ENCODE data around the gene IARS1.
A peak's percentile ranks its signal among the peaks of the same experiment; 100 is the strongest.

IARS1 gene

DNA sequence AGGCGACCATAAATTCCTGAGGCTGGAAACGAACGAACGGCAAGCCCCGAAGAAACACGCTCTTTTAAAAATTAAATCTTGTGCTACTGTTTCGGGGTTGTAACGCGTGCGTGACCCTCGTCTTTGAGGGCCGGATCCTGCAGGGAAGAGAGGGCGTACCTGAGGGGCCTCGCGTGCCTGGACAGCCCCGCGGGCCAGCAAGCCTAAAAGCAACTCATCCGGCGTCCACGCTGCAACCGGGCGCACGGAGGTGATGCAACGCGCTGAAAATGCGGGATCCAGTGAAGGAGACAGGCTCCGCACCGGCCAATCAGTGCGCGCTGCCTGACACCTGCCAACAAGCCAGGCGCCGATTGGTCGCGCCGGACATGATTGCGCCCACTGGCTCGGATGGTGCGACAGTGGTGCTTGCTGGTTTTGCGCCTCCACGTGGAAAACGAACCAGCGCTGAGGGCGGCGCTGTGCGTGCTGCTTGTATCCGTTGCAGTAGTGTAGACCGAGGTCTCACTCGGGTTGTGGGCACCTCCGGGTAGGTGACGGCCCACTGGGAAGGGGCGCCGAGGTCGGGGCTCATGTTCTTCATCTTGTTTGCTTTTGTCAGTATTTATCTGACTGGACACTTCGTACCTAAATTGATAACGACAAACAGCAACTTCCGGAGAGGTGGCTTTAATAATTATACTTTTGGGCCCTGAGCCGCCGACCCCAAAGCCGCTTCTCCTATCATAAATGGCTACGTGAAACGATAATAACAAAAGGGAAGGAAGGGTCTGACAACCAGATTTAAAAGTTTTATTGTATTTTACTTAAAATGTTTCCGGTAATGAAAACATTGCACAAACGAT, at the start of gene IARS1:
Gene IARS1 (minus strand): TSS at position 246 of the 845 bp plus-strand sequence. CDS start 4,278 bp downstream, outside the sequence.
- H3K4me3 ChIP-seq (ENCODE audit: low read depth, low read length) = peak within 1 kb of the TSS; percentile 66
- TF ChIP-seq, protein P1, sequence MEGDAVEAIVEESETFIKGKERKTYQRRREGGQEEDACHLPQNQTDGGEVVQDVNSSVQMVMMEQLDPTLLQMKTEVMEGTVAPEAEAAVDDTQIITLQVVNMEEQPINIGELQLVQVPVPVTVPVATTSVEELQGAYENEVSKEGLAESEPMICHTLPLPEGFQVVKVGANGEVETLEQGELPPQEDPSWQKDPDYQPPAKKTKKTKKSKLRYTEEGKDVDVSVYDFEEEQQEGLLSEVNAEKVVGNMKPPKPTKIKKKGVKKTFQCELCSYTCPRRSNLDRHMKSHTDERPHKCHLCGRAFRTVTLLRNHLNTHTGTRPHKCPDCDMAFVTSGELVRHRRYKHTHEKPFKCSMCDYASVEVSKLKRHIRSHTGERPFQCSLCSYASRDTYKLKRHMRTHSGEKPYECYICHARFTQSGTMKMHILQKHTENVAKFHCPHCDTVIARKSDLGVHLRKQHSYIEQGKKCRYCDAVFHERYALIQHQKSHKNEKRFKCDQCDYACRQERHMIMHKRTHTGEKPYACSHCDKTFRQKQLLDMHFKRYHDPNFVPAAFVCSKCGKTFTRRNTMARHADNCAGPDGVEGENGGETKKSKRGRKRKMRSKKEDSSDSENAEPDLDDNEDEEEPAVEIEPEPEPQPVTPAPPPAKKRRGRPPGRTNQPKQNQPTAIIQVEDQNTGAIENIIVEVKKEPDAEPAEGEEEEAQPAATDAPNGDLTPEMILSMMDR (IDR thresholded peaks at IDR 0.05; ENCODE audit: borderline replicate concordance, insufficient read depth, low read depth, low read length) = peak; percentile 37; the same call in 1 of the 2 replicates

DNA sequence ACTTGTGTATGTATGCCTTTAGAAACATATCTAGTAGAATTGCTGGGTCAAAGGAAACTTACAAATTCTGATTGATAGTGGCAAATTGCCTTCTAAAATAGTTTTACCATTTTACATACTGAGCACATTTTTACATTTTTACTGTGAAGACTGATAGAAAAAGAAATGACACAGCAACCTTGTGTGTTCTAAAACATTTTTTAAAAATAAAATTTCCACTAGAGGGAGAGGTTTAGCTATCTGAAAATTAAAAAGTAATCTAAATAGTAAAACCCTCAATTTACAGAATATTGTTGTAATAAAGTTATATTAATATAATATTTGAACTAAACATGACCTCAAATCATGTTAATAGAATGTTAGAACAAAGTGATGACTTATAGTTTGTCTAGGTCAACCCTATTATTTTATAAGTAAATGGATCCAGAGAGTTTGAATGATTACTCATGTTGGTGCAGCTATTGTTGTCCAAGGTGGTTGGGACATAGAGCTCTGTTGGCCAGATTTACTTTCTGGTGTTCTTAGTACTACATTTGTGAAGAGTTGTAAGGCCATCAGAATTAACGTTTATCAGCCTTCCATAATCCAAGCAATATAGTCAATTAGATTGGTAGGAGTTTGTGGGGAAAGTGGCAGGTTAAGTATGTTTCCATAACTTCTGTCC, 49.5 kb upstream of the IARS1 start:
- no peak overlapping the region for H3K4me3 ChIP-seq (ENCODE audit: low read depth, low read length)
- TF ChIP-seq, protein P1 (IDR thresholded peaks at IDR 0.05; ENCODE audit: borderline replicate concordance, insufficient read depth, low read depth, low read length) = no peak

DNA sequence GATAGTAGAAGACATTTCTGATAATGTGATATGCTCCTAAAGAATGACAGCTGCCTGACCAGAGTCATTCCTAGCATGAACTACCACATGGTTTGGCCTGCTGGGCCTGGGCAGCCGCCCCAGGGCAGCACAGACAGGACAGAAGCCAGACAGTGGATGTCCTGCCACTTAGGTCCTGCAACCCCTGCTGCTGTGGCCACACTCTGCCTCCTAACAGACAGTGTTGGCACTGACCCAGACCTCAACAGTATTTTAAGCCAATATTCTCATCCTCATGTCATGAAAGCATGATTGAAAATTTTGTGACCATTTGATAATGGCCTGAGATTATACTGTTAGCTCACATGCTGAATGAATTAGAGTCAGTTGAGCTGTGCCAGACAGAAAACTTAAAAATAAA, 48.1 kb upstream of the IARS1 start:
- TF ChIP-seq, protein P1 (IDR thresholded peaks at IDR 0.05; ENCODE audit: borderline replicate concordance, insufficient read depth, low read depth, low read length) = no peak
- no peak overlapping the region for H3K4me3 ChIP-seq (ENCODE audit: low read depth, low read length)

GRCh38 chr9:92333282-92333634, 39.8 kb upstream of the IARS1 start:
- TF ChIP-seq, protein P1 (IDR thresholded peaks at IDR 0.05; ENCODE audit: borderline replicate concordance, insufficient read depth, low read depth, low read length) = no peak
- H3K4me3 ChIP-seq (ENCODE audit: low read depth, low read length) = no peak overlapping the region

GRCh38 chr9:92332577-92333281, 39.2 kb upstream of the IARS1 start:
- no peak overlapping the region for H3K4me3 ChIP-seq (ENCODE audit: low read depth, low read length)
- TF ChIP-seq, protein P1 (IDR thresholded peaks at IDR 0.05; ENCODE audit: borderline replicate concordance, insufficient read depth, low read depth, low read length) = no peak

DNA sequence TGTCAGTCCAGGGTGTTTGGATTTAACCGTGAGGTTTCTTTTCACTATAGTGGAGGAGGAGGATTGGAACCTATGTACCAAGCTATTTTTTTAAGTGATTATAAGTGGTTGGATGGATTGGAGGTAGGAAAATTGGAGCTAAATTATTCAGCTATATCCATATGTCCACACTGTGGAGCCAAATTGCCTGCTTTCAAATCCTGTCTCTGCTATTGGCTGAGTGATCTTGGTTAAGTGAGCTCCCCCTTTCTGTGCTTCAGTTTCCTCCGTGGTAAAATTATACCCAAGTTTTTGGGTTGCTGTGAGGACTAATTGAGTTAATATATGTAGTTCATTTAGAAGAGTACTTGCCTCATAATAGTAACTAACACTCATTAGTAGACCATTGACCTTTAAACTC, 34.7 kb upstream of the IARS1 start:
- TF ChIP-seq, protein P1 (IDR thresholded peaks at IDR 0.05; ENCODE audit: borderline replicate concordance, insufficient read depth, low read depth, low read length) = no peak
- H3K4me3 ChIP-seq (ENCODE audit: low read depth, low read length) = no peak overlapping the region
